ENCODE results near the gene FAM184A. TPM values are rescaled to one million over a fixed set of nuclear protein-coding genes. Genes with fewer than 3 reads are reported as not detected.

The FAM184A gene
- total and polyA plus RNA-seq, 2 of the 13 experiments (the other 11 are each of a cell fraction or from before 2014, with no cell fraction given): 7.0 to 18.0 TPM

- Histone ChIP-seq H3K4me1 (ENCODE audit: insufficient read depth, low read length) (no peaks in the 10 kb centered on the region), H3K9ac (ENCODE audit: insufficient read depth, low read depth, low read length) (no peak overlapping the region), H2AFZ (ENCODE audit: low read length) (no peak overlapping the region), H3K4me2 (ENCODE audit: low read depth, low read length) (no peak overlapping the region), H3K27me3 (ENCODE audit: control insufficient read depth in 1 of 2, insufficient read depth in 2 of 2, low read length in 2 of 2) (no peaks in the 10 kb centered on the region), H3K36me3 (replicated peaks in 1 of 2; ENCODE audit: control insufficient read depth in 1 of 2, insufficient read depth in 2 of 2, low read length in 2 of 2) (no peaks in the 10 kb centered on the region), H3K27ac (ENCODE audit: extremely low read length, insufficient read depth, low read length) (no peak overlapping the region), H3K9me3 (ENCODE audit: low read length) (no peaks in the 10 kb centered on the region), H3K4me3 (replicated peaks in 1 of 3; ENCODE audit: insufficient read depth in 1 of 3, low read depth in 2 of 3, low read length in 3 of 3) (no peak overlapping the region), H3K79me2 (ENCODE audit: insufficient read depth, low read length) (no peaks in the 10 kb centered on the region), H4K20me1 (ENCODE audit: insufficient read depth, low read length) (no peaks in the 10 kb centered on the region)
- 23% methylated on average over 1 of the region's 1 CpG for WGBS (ENCODE audit: low lambda C conversion rate)
- no TSS peak for BruUV-seq (replicated peaks)
- intact Hi-C loops (cut with micrococcal nuclease; ENCODE audit: unreplicated experiment) (no loop called here), in situ Hi-C loops (cut with HindIII; ENCODE audit: extremely low pct_ligation_motif_present, low pct_unique_long_range_greater_than_20kb) (no loop called here)
- POLR2A ChIA-PET: no interaction called here
- ATAC-seq (no peak), DNase-seq (ENCODE audit: low spot score) (no peak), FAIRE-seq (no peak)
- CTCF ChIA-PET (ENCODE audit: low intra/inter-chr PET ratio, low total read pairs): no interaction called here
- TF ChIP-seq MZF1 (CRISPR knock-in tag; IDR thresholded peaks at IDR 0.05; ENCODE audit: borderline replicate concordance) (no peak), ZNF230 (CRISPR knock-in tag; IDR thresholded peaks at IDR 0.05) (no peak), ZNF549 (CRISPR knock-in tag; IDR thresholded peaks at IDR 0.05) (no peak), MIER2 (CRISPR knock-in tag; IDR thresholded peaks at IDR 0.05) (no peak), SPEN (CRISPR knock-in tag; IDR thresholded peaks at IDR 0.05; ENCODE audit: low read depth) (no peak), FOXP4 (CRISPR knock-in tag; IDR thresholded peaks at IDR 0.05) (no peak), CCDC6 (CRISPR knock-in tag; IDR thresholded peaks at IDR 0.05) (no peak), PLRG1 (conservative IDR thresholded peaks at IDR 0.05) (no peak), HOXA9 (CRISPR knock-in tag; IDR thresholded peaks at IDR 0.05; ENCODE audit: borderline replicate concordance) (no peak), SOX13 (IDR thresholded peaks at IDR 0.05) (no peak), SOX13 (CRISPR knock-in tag; conservative IDR thresholded peaks at IDR 0.05 in 1 of 2, IDR thresholded peaks at IDR 0.05 in 1 of 2) (no peak), TAF1 (CRISPR knock-in tag; IDR thresholded peaks at IDR 0.05) (no peak), SYNCRIP (IDR thresholded peaks at IDR 0.05; ENCODE audit: insufficient read depth, low read depth, low read length) (no peak), XBP1 (CRISPR knock-in tag; IDR thresholded peaks at IDR 0.05) (no peak), YEATS4 (CRISPR knock-in tag; IDR thresholded peaks at IDR 0.05; ENCODE audit: borderline replicate concordance) (no peak)
- TF ChIP-seq, protein P1, sequence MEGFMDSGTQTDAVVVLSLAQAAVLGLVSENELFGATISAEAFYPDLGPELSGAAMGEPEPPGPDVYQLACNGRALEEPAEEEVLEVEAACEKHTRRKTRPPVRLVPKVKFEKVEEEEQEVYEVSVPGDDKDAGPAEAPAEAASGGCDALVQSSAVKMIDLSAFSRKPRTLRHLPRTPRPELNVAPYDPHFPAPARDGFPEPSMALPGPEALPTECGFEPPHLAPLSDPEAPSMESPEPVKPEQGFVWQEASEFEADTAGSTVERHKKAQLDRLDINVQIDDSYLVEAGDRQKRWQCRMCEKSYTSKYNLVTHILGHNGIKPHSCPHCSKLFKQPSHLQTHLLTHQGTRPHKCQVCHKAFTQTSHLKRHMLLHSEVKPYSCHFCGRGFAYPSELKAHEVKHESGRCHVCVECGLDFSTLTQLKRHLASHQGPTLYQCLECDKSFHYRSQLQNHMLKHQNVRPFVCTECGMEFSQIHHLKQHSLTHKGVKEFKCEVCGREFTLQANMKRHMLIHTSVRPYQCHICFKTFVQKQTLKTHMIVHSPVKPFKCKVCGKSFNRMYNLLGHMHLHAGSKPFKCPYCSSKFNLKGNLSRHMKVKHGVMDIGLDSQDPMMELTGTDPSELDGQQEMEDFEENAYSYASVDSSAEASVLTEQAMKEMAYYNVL (CRISPR knock-in tag; IDR thresholded peaks at IDR 0.05; ENCODE audit: borderline replicate concordance): no peak
- TF ChIP-seq, protein P2, sequence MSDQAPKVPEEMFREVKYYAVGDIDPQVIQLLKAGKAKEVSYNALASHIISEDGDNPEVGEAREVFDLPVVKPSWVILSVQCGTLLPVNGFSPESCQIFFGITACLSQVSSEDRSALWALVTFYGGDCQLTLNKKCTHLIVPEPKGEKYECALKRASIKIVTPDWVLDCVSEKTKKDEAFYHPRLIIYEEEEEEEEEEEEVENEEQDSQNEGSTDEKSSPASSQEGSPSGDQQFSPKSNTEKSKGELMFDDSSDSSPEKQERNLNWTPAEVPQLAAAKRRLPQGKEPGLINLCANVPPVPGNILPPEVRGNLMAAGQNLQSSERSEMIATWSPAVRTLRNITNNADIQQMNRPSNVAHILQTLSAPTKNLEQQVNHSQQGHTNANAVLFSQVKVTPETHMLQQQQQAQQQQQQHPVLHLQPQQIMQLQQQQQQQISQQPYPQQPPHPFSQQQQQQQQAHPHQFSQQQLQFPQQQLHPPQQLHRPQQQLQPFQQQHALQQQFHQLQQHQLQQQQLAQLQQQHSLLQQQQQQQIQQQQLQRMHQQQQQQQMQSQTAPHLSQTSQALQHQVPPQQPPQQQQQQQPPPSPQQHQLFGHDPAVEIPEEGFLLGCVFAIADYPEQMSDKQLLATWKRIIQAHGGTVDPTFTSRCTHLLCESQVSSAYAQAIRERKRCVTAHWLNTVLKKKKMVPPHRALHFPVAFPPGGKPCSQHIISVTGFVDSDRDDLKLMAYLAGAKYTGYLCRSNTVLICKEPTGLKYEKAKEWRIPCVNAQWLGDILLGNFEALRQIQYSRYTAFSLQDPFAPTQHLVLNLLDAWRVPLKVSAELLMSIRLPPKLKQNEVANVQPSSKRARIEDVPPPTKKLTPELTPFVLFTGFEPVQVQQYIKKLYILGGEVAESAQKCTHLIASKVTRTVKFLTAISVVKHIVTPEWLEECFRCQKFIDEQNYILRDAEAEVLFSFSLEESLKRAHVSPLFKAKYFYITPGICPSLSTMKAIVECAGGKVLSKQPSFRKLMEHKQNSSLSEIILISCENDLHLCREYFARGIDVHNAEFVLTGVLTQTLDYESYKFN (CRISPR knock-in tag; conservative IDR thresholded peaks at IDR 0.05): no peak
- TF ChIP-seq, protein P3, sequence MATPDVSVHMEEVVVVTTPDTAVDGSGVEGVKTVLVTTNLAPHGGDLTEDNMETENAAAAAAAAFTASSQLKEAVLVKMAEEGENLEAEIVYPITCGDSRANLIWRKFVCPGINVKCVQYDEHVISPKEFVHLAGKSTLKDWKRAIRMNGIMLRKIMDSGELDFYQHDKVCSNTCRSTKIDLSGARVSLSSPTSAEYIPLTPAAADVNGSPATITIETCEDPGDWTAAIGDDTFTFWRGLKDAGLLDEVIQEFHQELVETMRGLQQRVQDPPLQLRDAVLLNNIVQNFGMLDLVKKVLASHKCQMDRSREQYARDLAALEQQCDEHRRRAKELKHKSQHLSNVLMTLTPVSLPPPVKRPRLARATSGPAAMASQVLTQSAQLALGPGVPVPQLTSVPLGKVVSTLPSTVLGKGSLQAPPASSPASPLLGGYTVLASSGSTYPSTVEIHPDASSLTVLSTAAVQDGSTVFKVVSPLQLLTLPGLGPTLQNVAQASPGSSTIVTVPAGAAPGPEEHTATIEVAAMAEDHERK (CRISPR knock-in tag; IDR thresholded peaks at IDR 0.05; ENCODE audit: low read depth): no peak
Measured at GRCh38 chr6:119052987-119053386, 25.5 kb downstream of the FAM184A start.
